Myocyte (in vitro differentiated cells): Measurements from ENCODE around the gene PTPRN2. TPM values are rescaled to one million over a fixed set of nuclear protein-coding genes. Genes with fewer than 3 reads are reported as not detected.

Source experiments
- DNase-seq: peaks from one replicate; pipeline ENCODE4 v3.0.0-alpha.2; 2012; ENCODE audit warnings: low read depth
- total RNA-seq: library from RNA; depleted of rRNA; stranded (reverse); fragments of >200 nt; gene quantifications from 2 replicates; pipeline ENCODE4 v1.2.3, GENCODE V29; 2014

The PTPRN2 gene
- total RNA-seq, 1 donor from 2014 or later: 0.24 TPM

DNA sequence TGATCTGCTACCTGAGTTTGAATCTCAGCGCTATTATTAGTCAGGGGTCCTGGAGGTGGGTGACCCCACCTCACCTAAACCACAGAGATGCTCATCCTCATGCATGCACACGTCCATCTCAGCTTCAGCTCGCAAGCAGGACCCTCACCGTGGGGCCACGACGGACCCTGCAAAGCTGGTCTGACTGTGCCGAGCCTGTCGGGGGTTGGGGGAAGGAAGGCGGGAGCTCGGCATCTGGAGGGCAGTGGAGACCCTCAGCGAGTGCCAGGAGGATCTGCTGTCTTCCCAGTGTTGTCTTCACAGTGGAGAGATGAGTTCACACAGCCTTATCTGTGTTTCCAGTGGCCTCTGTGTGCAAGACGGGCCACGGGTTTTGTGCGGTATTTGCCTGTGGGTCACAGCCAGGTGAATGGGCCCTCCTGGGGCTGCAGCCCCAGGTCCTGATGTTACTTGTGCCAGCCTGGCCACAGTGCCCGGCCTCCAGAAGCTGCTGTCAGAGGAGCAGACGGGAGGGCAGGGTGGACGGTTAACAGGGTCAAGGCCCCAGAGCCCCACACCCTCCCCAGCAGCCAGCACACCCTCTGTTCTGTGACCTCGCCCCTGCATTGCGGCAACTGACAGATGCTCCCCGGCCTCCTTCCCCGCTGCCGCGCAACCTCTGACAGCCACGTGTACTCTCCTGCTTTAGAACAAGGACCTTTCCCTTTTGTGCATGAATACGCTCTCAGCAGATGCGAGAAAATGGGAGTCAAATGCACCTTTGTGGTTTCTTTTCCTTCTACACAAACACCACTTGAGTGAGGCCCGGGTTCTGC, 722.1 kb downstream of the PTPRN2 start:
- DNase-seq: no peak

DNA sequence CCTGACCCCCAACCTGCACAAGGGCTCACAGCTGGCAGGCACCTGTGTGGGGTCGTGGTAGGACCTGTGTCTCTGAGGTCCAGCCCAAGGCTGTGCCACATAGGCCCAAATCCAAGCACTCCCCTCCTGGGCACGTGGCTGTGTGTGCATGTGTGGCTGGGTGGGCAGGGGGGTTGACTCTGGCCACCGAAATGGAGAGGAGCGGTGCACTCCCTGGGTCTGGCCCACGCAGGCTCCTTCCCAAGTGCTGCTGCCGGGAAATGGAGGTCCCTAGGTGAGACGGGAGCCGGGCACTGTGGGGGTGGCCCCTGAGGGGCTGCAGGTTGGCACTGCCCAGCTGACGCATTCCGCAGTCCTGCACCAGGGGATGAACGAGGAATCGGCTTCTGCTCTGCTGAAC, 722.7 kb downstream of the PTPRN2 start:
- DNase-seq: no peak

GRCh38 chr7:157863906-157864810, 723.5 kb downstream of the PTPRN2 start:
- DNase-seq: no peak

GRCh38 chr7:157863176-157863575, 724.4 kb downstream of the PTPRN2 start:
- no peak for DNase-seq

DNA sequence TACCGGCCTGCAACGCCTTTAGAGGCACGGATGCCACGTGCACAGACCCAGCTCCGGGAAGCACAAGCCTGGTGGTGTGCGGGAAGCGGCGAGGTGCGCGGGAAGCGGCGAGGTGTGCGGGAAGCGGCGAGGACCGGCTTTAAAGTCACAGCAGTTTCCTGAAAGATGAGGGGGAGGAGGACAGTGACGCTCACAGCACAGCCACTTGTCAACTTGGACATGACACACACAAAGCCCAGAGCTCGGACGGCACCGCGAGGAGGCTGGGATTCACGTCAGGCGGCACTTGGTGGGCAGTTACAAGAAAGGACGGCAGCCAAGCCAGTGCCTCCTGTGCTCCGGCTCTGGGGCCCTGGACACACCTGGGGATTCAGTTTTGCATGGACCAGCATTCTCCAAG, 724.9 kb downstream of the PTPRN2 start:
- DNase-seq: no peak

DNA sequence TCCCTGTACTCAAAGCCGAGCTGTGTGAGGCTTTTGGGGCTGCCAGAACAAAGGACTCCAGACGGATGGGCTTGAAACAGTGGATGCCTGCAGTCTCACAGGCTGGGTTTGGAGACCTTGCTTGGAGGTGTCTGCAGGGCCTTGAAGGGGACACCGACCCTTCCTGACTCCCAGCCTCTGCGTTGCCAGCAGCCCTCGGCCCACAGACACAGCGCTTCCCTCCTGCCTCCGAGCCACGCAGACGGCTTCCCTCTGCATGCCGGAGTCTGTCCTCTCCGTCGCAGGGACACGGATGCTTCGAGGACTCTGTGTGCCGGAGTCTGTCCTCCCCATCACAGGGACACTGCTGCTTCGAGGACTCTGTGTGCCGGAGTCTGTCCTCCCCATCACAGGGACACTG, 726.1 kb downstream of the PTPRN2 start:
- DNase-seq: no peak

GRCh38 chr7:157861031-157861491, 726.6 kb downstream of the PTPRN2 start:
- DNase-seq: no peak

- DNase-seq: no peak
These were observed 727.2 kb downstream of the PTPRN2 start for GRCh38 chr7:157860406-157860805.

GRCh38 chr7:157859915-157860314, 727.7 kb downstream of the PTPRN2 start:
- no peak for DNase-seq

- DNase-seq: no peak
These were observed 730.0 kb downstream of the PTPRN2 start for GRCh38 chr7:157857578-157858075.

- DNase-seq: no peak
These were observed 730.6 kb downstream of the PTPRN2 start for GRCh38 chr7:157856873-157857577.

DNA sequence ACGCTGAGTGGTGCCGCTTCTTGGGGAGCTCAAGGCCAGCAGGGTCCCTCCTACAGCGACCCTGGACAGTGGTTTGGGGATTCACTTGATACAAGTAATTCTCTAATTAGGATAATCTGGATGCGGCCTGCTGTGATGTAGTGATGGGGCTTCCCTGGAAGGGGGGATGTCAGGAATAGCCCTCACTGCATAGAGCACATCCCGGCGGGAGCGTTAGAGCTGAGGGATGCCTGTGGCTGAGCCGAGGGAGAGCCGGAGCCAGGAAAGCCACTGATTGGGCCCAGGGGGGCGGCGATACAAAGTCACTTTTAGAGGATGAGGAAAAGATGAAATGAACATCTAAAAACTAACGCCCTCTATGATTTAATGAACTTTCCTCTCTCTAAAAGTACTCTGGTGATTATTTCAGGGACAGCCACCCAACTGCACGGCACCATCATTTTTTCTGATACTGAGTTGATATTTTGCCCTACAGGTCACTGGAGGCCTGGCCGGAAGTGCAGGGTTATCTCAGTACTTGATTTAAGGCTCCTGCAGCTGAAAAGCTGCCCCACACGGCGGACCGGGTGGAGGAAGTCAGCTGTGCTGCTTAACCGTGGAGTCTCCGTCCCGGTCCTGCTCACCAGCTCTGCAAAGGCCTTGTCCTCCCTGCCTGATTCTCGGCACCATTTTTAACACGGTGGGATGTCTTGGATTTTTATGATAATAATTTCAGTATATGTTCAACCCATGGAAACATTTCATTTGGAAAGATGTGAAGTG, 732.0 kb downstream of the PTPRN2 start:
- no peak for DNase-seq

DNA sequence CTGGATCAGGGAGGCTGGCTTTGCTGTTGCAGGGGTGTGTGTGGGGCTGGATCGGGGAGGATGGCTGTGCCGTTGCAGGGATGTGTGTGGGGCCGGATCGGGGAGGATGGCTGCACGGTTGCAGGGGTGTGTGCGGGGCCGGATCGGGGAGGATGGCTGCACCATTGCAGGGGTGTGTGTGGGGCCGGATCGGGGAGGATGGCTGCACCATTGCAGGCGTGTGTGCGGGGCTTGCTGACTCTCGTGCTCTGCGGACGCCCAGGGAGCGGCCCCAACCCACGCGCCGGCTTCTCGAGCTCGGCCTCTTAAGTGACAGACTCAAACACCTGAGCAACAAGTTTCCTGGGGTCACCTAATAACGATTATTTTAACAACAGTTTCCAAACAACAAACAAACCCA, 732.6 kb downstream of the PTPRN2 start:
- no peak for DNase-seq

DNA sequence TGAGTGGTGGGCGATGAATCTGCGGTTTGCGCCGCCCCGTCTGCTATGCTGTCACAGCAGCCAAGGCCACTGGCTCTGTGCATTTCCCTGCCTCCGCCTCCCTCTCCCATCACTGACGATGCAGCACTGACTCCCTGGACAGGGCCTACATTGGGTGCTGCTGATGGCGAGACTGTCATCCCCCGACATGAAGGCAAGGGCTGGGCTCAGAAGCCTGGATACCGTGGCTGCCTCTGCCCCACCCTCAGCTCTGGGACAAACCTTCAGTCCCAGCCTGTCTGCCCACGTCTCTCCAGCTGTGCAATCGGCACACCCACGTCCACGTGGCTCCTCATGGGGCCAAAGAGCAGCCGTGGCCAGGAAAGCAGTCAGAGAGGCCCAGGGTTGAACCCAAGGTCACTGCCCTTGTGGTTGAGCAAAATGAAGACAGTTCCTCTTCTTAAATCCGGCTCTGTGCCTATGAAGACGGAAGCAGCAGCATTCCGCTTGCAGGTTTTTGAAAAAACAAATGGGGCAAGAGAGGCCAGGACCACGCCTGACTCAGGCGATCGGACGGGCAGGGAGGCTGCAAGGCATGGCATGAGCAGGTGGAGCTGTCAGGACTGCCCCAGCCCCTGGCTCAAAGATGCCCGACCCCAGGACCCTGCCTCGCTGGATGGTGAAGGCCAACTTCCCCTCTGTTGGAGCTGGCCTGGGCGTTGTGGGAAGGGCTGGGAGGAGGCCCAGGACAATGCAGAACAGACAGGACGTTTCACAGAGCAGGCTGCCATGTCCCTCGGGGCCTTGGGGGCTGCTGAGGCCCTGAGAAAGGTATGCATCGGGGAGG, 733.3 kb downstream of the PTPRN2 start:
- DNase-seq: no peak

GRCh38 chr7:157853789-157854065, 733.9 kb downstream of the PTPRN2 start:
- DNase-seq: no peak

DNA sequence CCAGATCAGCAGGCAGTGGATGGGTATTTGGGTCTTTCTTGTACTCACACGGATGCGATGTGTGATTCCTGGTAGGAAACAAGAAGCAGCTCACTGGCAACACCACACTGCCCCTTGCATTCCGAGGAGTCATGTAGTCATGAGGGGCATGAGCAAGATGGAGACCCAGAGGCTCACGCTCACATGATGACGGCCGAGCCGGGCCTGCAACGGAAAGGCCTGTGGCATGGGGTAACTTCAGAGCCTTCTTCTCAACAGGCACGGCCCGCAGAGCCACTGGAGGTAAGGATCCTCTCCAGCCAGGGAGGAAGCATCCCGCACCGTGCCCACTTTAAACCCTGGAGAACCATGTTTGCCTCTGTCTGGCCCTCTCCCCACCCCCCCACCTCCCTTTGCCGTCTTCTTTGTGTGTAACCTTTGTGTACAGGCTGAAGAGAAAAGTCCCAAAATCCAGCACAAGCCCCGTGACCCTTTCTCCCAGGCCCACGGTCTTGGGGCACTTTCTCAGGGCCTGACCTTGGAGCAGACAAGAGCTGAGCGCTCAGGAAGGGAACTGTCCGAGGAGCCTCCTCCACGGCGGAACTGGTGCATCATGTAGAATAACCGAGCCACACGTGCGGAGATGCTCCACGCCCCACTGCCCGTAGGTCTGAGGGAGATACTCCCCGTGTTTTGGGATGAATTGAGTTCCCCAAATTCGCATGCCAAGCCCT, 734.4 kb downstream of the PTPRN2 start:
- DNase-seq: no peak

GRCh38 chr7:157851501-157852067, 736.0 kb downstream of the PTPRN2 start:
- DNase-seq: no peak

- no peak for DNase-seq
These were observed 736.9 kb downstream of the PTPRN2 start for GRCh38 chr7:157850481-157851444.
